SK-N-SH treated with all-trans-retinoic acid at 6 μM for 48 hours (cell line): ENCODE results near the gene MIER1.

Experiments used
- ATAC-seq: fragments of 200-7000 bp; cut with Tn5 transposase; 3 replicates; pipeline ENCODE4 v1.9.1; 2020; ENCODE audit warnings: mild to moderate bottlenecking, moderate library complexity
- ARNTL ChIP-seq: fragments of 450-650 bp; formaldehyde crosslinking; IDR thresholded peaks from 2 replicates; pipeline ENCODE4 v1.5.0; 2020; ENCODE audit warnings: low read depth, mild to moderate bottlenecking, moderate library complexity, borderline replicate concordance
- BACH2 ChIP-seq: fragments of 250-450 bp; sonication (Bioruptor Pico); IDR thresholded peaks from 2 replicates; pipeline ENCODE4 v1.9.0; 2021; ENCODE audit warnings: mild to moderate bottlenecking, borderline replicate concordance
- CSDC2 ChIP-seq: fragments of 250-450 bp; sonication (Bioruptor Pico); IDR thresholded peaks from 2 replicates; pipeline ENCODE4 v1.5.0; 2020; ENCODE audit warnings: mild to moderate bottlenecking, moderate library complexity
- CSRNP3 ChIP-seq: fragments of 250-450 bp; sonication (Bioruptor Pico); IDR thresholded peaks from 2 replicates; pipeline ENCODE4 v1.5.1; 2021; ENCODE audit warnings: mild to moderate bottlenecking, moderate library complexity
- ESRRG ChIP-seq: fragments of 250-450 bp; sonication (Bioruptor Pico); IDR thresholded peaks from 2 replicates; pipeline ENCODE4 v1.6.1; 2021; ENCODE audit warnings: mild to moderate bottlenecking
- GLIS3 ChIP-seq: fragments of 250-450 bp; sonication (Bioruptor Pico); IDR thresholded peaks from 2 replicates; pipeline ENCODE4 v1.5.0; 2020; ENCODE audit warnings: mild to moderate bottlenecking, moderate library complexity
- OSR1 ChIP-seq: fragments of 250-450 bp; sonication (Bioruptor Pico); IDR thresholded peaks from 2 replicates; pipeline ENCODE4 v1.8.0; 2022; ENCODE audit warnings: moderate library complexity, mild to moderate bottlenecking, inconsistent platforms
- POU6F1 ChIP-seq: fragments of 250-450 bp; sonication (Bioruptor Pico); IDR thresholded peaks from 2 replicates; pipeline ENCODE4 v1.8.0; 2021; ENCODE audit warnings: low read depth, mild to moderate bottlenecking, moderate library complexity, borderline replicate concordance
- PPARA ChIP-seq: fragments of 250-450 bp; sonication (Bioruptor Pico); IDR thresholded peaks from 2 replicates; pipeline ENCODE4 v1.5.0; 2020; ENCODE audit warnings: mild to moderate bottlenecking, borderline replicate concordance
- RARB ChIP-seq: fragments of 250-450 bp; sonication (Bioruptor Pico); IDR thresholded peaks from 2 replicates; pipeline ENCODE4 v1.8.0; 2021; ENCODE audit warnings: mild to moderate bottlenecking, moderate library complexity
- SNAI2 ChIP-seq: fragments of 250-450 bp; sonication (Bioruptor Pico); IDR thresholded peaks from 2 replicates; pipeline ENCODE4 v1.5.0; 2020; ENCODE audit warnings: mild to moderate bottlenecking, moderate library complexity
- TCF4 ChIP-seq: fragments of 250-450 bp; sonication (Bioruptor Pico); IDR thresholded peaks from 2 replicates; pipeline ENCODE4 v1.8.0; 2021; ENCODE audit warnings: mild to moderate bottlenecking, moderate library complexity, borderline replicate concordance
- TOX ChIP-seq: fragments of 250-450 bp; sonication (Bioruptor Pico); IDR thresholded peaks from 2 replicates; pipeline ENCODE4 v1.8.0; 2021; ENCODE audit warnings: mild to moderate bottlenecking, moderate library complexity, borderline replicate concordance
- ZC3H10 ChIP-seq: fragments of 250-450 bp; sonication (Bioruptor Pico); IDR thresholded peaks from 2 replicates; pipeline ENCODE4 v1.5.1; 2021; ENCODE audit warnings: mild to moderate bottlenecking, moderate library complexity
- ZFP3 ChIP-seq: fragments of 250-450 bp; sonication (Bioruptor Pico); IDR thresholded peaks from 2 replicates; pipeline ENCODE4 v1.5.0; 2020; ENCODE audit warnings: mild to moderate bottlenecking, moderate library complexity
- ZNF70 ChIP-seq: fragments of 450-650 bp; formaldehyde crosslinking; IDR thresholded peaks from 2 replicates; pipeline ENCODE4 v1.5.0; 2020; ENCODE audit warnings: mild to moderate bottlenecking, moderate library complexity
- ZNF8 ChIP-seq: fragments of 450-650 bp; formaldehyde crosslinking; IDR thresholded peaks from 2 replicates; pipeline ENCODE4 v1.5.0; 2020; ENCODE audit warnings: mild to moderate bottlenecking, moderate library complexity
- TF ChIP-seq, protein P1 (sequence below): fragments of 250-450 bp; sonication (Bioruptor Pico); IDR thresholded peaks from 2 replicates; pipeline ENCODE4 v1.5.0; 2020; ENCODE audit warnings: mild to moderate bottlenecking, moderate library complexity
- TF ChIP-seq, protein P2 (sequence below): fragments of 250-450 bp; sonication (Bioruptor Pico); IDR thresholded peaks from 2 replicates; pipeline ENCODE4 v1.5.1; 2020; ENCODE audit warnings: low read depth, mild to moderate bottlenecking, moderate library complexity

The MIER1 gene

GRCh38 chr1:66929146-66929688 lies 4.4 kb downstream of the MIER1 start (continued):
- TF ChIP-seq, protein P1, sequence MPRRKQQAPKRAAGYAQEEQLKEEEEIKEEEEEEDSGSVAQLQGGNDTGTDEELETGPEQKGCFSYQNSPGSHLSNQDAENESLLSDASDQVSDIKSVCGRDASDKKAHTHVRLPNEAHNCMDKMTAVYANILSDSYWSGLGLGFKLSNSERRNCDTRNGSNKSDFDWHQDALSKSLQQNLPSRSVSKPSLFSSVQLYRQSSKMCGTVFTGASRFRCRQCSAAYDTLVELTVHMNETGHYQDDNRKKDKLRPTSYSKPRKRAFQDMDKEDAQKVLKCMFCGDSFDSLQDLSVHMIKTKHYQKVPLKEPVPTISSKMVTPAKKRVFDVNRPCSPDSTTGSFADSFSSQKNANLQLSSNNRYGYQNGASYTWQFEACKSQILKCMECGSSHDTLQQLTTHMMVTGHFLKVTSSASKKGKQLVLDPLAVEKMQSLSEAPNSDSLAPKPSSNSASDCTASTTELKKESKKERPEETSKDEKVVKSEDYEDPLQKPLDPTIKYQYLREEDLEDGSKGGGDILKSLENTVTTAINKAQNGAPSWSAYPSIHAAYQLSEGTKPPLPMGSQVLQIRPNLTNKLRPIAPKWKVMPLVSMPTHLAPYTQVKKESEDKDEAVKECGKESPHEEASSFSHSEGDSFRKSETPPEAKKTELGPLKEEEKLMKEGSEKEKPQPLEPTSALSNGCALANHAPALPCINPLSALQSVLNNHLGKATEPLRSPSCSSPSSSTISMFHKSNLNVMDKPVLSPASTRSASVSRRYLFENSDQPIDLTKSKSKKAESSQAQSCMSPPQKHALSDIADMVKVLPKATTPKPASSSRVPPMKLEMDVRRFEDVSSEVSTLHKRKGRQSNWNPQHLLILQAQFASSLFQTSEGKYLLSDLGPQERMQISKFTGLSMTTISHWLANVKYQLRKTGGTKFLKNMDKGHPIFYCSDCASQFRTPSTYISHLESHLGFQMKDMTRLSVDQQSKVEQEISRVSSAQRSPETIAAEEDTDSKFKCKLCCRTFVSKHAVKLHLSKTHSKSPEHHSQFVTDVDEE (CRISPR knock-in tag): no peak
- TF ChIP-seq PPARA: no peak
- TF ChIP-seq ZC3H10 (CRISPR knock-in tag): no peak
- TF ChIP-seq POU6F1 (CRISPR knock-in tag): no peak
- TF ChIP-seq TOX (CRISPR knock-in tag): no peak
- no peak for TF ChIP-seq RARB (CRISPR knock-in tag)
- no peak for TF ChIP-seq TCF4
- TF ChIP-seq, all 23 proteins: peak for 0

GRCh38 chr1:66929691-66929998 lies 4.9 kb downstream of the MIER1 start:
- no peak for TF ChIP-seq POU6F1 (CRISPR knock-in tag)
- TF ChIP-seq, protein P2, sequence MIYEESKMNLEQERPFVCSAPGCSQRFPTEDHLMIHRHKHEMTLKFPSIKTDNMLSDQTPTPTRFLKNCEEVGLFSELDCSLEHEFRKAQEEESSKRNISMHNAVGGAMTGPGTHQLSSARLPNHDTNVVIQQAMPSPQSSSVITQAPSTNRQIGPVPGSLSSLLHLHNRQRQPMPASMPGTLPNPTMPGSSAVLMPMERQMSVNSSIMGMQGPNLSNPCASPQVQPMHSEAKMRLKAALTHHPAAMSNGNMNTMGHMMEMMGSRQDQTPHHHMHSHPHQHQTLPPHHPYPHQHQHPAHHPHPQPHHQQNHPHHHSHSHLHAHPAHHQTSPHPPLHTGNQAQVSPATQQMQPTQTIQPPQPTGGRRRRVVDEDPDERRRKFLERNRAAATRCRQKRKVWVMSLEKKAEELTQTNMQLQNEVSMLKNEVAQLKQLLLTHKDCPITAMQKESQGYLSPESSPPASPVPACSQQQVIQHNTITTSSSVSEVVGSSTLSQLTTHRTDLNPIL (CRISPR knock-in tag): no peak
- no peak for TF ChIP-seq ZC3H10 (CRISPR knock-in tag)
- no peak for TF ChIP-seq PPARA
- TF ChIP-seq RARB (CRISPR knock-in tag): no peak
- no peak for TF ChIP-seq ARNTL (CRISPR knock-in tag)
- TF ChIP-seq ZNF8: no peak
- no peak for TF ChIP-seq ZFP3 (CRISPR knock-in tag)
- no peak for TF ChIP-seq ZNF70 (CRISPR knock-in tag)
- TF ChIP-seq CSRNP3 (CRISPR knock-in tag): no peak
- no peak for TF ChIP-seq GLIS3 (CRISPR knock-in tag)

GRCh38 chr1:66929999-66930822 lies 5.4 kb downstream of the MIER1 start:
- ATAC-seq: peak; percentile 72
- TF ChIP-seq ZFP3 (CRISPR knock-in tag): peak; percentile 78; the same call in 1 of the 2 replicates
- TF ChIP-seq, protein P2 (CRISPR knock-in tag): 0 out of 2 replicates have a peak, but pooled peaks have one; percentile 10
- no peak for TF ChIP-seq RARB (CRISPR knock-in tag)
- TF ChIP-seq ZNF70 (CRISPR knock-in tag): peak; percentile 68; the same call in 1 of the 2 replicates
- 0 out of 2 replicates have a peak, but pooled peaks have one; percentile 20 for TF ChIP-seq ESRRG (CRISPR knock-in tag)
- TF ChIP-seq OSR1 (CRISPR knock-in tag): 0 out of 2 replicates have a peak, but pooled peaks have one; percentile 47
- peak; percentile 94 for TF ChIP-seq SNAI2 (CRISPR knock-in tag)
- no peak for TF ChIP-seq GLIS3 (CRISPR knock-in tag)
- TF ChIP-seq, protein P1 (CRISPR knock-in tag): peak; percentile 99
- TF ChIP-seq POU6F1 (CRISPR knock-in tag): no peak
- TF ChIP-seq BACH2: no peak
- peak; percentile 97 for TF ChIP-seq CSDC2 (CRISPR knock-in tag)

More at GRCh38 chr1:66929691-66929998, 4.9 kb downstream of the MIER1 start:
- no peak for ATAC-seq
